ENCODE measurements around the gene P2RX1. TPM values are rescaled to one million over a fixed set of nuclear protein-coding genes. Genes with fewer than 3 reads are reported as not detected.

P2RX1 gene
- total and polyA plus RNA-seq, 4 donors: 0.44 to 5.2 (median 0.64) TPM

DNA sequence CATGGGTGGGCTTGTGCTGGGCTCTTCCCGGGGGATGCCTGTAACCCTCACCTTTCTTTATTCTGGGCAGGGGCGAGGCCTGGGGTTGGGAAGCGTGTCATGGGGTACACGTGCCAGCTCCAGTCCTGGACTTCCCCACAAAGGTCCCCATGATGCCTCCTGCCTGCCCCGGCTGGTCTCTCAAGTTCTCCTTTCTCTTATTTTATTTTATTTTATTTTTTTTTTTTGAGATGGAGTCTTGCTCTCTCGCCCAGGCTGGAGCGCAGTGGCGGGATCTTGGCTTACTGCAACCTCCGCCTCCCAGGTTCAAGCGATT is 39.4 kb upstream of the P2RX1 start:
- Histone ChIP-seq H3K36me3 (ENCODE audit: control insufficient read depth in 4 of 4, insufficient read depth in 3 of 4, low read depth in 1 of 4, low read length in 3 of 4) (no peaks in the 10 kb centered on the region), H3K9me3 (ENCODE audit: control insufficient read depth in 4 of 4, low read length in 3 of 4) (no peaks in the 10 kb centered on the region), H3K4me3 (ENCODE audit: low read depth in 1 of 3, low read length in 3 of 3) (no peak overlapping the region), H3K27me3 (ENCODE audit: control insufficient read depth in 4 of 4, insufficient read depth in 4 of 4, low read length in 3 of 4) (no peaks in the 10 kb centered on the region), H3K27ac (ENCODE audit: low read depth in 1 of 2, low read length in 2 of 2) (no peak overlapping the region), H3K9ac (ENCODE audit: low read depth in 1 of 2, low read length in 2 of 2) (no peak overlapping the region), H3K4me1 (ENCODE audit: control insufficient read depth in 4 of 4, insufficient read depth in 4 of 4, low read length in 3 of 4) (peaks cover 0 to 3% (median 0%) of the 10 kb centered on the region in 4 donors)
- TF ChIP-seq YY1 (IDR thresholded peaks at IDR 0.05): no peak
- no peak for TF ChIP-seq HNF4G (IDR thresholded peaks at IDR 0.05)
- TF ChIP-seq NR2F2 (IDR thresholded peaks at IDR 0.05): no peak
- TF ChIP-seq REST (IDR thresholded peaks at IDR 0.05): no peak
- no peak for TF ChIP-seq SP1 (IDR thresholded peaks at IDR 0.05)
- no peak for TF ChIP-seq RXRA (IDR thresholded peaks at IDR 0.05)
- no peak for TF ChIP-seq TAF1 (conservative IDR thresholded peaks at IDR 0.05)
- no peak for DNase-seq (ENCODE audit: low spot score)
- 90% methylated on average over 10 of the region's 10 CpGs for WGBS

DNA sequence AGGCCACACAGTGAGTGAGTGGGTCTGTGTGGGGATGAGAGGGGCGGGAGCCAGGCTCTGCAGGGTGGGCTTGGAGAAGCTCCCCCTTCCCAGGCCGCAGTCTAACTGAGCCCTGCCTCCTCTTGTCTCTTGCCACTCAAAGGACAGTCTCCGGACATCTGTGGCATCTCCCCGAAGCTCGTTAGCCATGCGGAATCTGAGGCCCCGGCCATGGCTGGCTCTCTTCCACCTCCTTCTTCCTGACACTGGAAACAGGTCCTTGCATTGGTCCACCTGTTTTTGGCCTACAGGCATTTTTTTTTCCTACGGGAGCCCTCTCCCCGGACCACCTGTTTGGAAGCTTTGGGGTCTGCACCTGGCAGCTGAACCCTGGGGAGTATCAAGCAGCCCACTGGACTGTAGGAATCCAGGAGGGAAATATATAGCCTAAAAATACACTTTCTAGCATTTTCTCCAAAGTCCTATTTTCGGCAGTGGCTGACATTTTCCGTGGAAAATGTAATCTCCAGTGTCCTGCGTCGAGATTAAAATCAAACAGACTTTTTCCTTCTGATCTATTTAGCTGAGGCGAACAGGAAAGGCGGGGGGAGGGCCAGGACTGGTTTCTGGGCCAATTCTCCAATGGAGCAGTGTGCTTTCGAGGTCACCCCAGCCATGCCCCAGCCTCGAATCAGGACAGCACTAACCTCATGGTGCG is 38.9 kb upstream of the P2RX1 start:
- WGBS: 82% methylated on average over 18 of the region's 18 CpGs
- no peak for DNase-seq (ENCODE audit: low spot score)
- no peak overlapping the region for H3K4me3 ChIP-seq (ENCODE audit: low read depth in 1 of 3, low read length in 3 of 3)
- no peak for TF ChIP-seq ATF3 (IDR thresholded peaks at IDR 0.05)
- no peak for TF ChIP-seq JUND (IDR thresholded peaks at IDR 0.05)
- no peak for TF ChIP-seq RAD21 (IDR thresholded peaks at IDR 0.05)
- TF ChIP-seq FOXA2 (IDR thresholded peaks at IDR 0.05): no peak
- TF ChIP-seq YY1 (IDR thresholded peaks at IDR 0.05): no peak
- TF ChIP-seq MAX (IDR thresholded peaks at IDR 0.05): no peak
- TF ChIP-seq EGR1 (IDR thresholded peaks at IDR 0.05; ENCODE audit: low read depth in 2 of 2): no peak
- TF ChIP-seq TAF1 (conservative IDR thresholded peaks at IDR 0.05): no peak
- TF ChIP-seq NR2F2 (IDR thresholded peaks at IDR 0.05): no peak
- no peak for TF ChIP-seq REST (IDR thresholded peaks at IDR 0.05)
- TF ChIP-seq SP1 (IDR thresholded peaks at IDR 0.05): no peak
- no peak for TF ChIP-seq GABPA (IDR thresholded peaks at IDR 0.05 in 1 of 2, conservative IDR thresholded peaks at IDR 0.05 in 1 of 2)
- no peak for TF ChIP-seq HNF4A (conservative IDR thresholded peaks at IDR 0.05)
- no peak for TF ChIP-seq RXRA (IDR thresholded peaks at IDR 0.05)
- no peak for TF ChIP-seq HNF4G (IDR thresholded peaks at IDR 0.05)
- TF ChIP-seq FOXA1 (IDR thresholded peaks at IDR 0.05): no peak
- TF ChIP-seq, protein P1, sequence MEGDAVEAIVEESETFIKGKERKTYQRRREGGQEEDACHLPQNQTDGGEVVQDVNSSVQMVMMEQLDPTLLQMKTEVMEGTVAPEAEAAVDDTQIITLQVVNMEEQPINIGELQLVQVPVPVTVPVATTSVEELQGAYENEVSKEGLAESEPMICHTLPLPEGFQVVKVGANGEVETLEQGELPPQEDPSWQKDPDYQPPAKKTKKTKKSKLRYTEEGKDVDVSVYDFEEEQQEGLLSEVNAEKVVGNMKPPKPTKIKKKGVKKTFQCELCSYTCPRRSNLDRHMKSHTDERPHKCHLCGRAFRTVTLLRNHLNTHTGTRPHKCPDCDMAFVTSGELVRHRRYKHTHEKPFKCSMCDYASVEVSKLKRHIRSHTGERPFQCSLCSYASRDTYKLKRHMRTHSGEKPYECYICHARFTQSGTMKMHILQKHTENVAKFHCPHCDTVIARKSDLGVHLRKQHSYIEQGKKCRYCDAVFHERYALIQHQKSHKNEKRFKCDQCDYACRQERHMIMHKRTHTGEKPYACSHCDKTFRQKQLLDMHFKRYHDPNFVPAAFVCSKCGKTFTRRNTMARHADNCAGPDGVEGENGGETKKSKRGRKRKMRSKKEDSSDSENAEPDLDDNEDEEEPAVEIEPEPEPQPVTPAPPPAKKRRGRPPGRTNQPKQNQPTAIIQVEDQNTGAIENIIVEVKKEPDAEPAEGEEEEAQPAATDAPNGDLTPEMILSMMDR (IDR thresholded peaks at IDR 0.05; ENCODE audit: low read depth, low read length, missing input control): no peak
- TF ChIP-seq, protein P2, sequence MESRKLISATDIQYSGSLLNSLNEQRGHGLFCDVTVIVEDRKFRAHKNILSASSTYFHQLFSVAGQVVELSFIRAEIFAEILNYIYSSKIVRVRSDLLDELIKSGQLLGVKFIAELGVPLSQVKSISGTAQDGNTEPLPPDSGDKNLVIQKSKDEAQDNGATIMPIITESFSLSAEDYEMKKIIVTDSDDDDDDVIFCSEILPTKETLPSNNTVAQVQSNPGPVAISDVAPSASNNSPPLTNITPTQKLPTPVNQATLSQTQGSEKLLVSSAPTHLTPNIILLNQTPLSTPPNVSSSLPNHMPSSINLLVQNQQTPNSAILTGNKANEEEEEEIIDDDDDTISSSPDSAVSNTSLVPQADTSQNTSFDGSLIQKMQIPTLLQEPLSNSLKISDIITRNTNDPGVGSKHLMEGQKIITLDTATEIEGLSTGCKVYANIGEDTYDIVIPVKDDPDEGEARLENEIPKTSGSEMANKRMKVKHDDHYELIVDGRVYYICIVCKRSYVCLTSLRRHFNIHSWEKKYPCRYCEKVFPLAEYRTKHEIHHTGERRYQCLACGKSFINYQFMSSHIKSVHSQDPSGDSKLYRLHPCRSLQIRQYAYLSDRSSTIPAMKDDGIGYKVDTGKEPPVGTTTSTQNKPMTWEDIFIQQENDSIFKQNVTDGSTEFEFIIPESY (IDR thresholded peaks at IDR 0.05): no peak
- H3K4me1 ChIP-seq (ENCODE audit: control insufficient read depth in 4 of 4, insufficient read depth in 4 of 4, low read length in 3 of 4): peaks cover 0 to 3% (median 0%) of the 10 kb centered on the region in 4 donors
- no peaks in the 10 kb centered on the region for H3K36me3 ChIP-seq (ENCODE audit: control insufficient read depth in 4 of 4, insufficient read depth in 3 of 4, low read depth in 1 of 4, low read length in 3 of 4)
- no peak overlapping the region for H3K9ac ChIP-seq (ENCODE audit: low read depth in 1 of 2, low read length in 2 of 2)
- H3K9me3 ChIP-seq (ENCODE audit: control insufficient read depth in 4 of 4, low read length in 3 of 4): no peaks in the 10 kb centered on the region
- H3K27ac ChIP-seq (ENCODE audit: low read depth in 1 of 2, low read length in 2 of 2): no peak overlapping the region
- no peaks in the 10 kb centered on the region for H3K27me3 ChIP-seq (ENCODE audit: control insufficient read depth in 4 of 4, insufficient read depth in 4 of 4, low read length in 3 of 4)
